K562 (cell line): ENCODE data around the gene HSPB6. TPM values are rescaled to one million over a fixed set of nuclear protein-coding genes. Genes with fewer than 3 reads are reported as not detected.

ENCODE experiments used
- ATAC-seq: fragments of 200-7000 bp; cut with Tn5 transposase; 3 replicates; pipeline ENCODE4 v1.9.1; 2020; ENCODE audit warnings: moderate library complexity
- BruUV-seq: library from RNA; stranded (reverse); fragments of 400-500 nt; replicated peaks from 2 replicates; lab custom pipeline; 2021; lab: Mats Ljungman, UMichigan
- CTCF ChIA-PET: fragments of 300-600 bp; formaldehyde crosslinking; extraction: SDS; loops from one replicate; lab custom pipeline; 2021; ENCODE audit warnings: low intra/inter-chr PET ratio; lab: Yijun Ruan, JAX
- POLR2A ChIA-PET: fragments of 300-600, 350-650 bp; sonication (Branson Sonifier 250); formaldehyde crosslinking; extraction: SDS; loops from one replicate; lab custom pipeline; 2021; ENCODE audit warnings: antibody characterized with exemption, inconsistent platforms; lab: Yijun Ruan, JAX
- DNase-seq, 4 experiments: peaks; one replicate each; pipeline versions ENCODE4 v3.0.0 to v3.0.0-alpha.2; 2011 to 2018; ENCODE audit warnings: low spot score in 3 of 4, mixed read lengths in 3 of 4; ENCODE audit errors: extremely low read depth in 1 of 4
- FAIRE-seq: peaks from 2 replicates; lab custom pipeline; 2011; peaks lifted over from hg19 to GRCh38; lab: Jason Lieb, UNC
- H2AFZ ChIP-seq: 2 replicates; pipeline ENCODE4 v1.6.0; 2011; ENCODE audit warnings: low read depth, low read length, control low read depth, inconsistent platforms
- H3K27ac ChIP-seq: fragments of 200-600 bp; 3 replicates; pipeline ENCODE4 v1.8.0; 2011; ENCODE audit warnings: low read depth, mild to moderate bottlenecking, control low read depth, inconsistent platforms, low read length, moderate library complexity, mixed read lengths; ENCODE audit errors: extremely low read depth
- H3K27me3 ChIP-seq, 2 experiments: fragments of 300-600 bp in 1 of 2; 2 replicates in 1 of 2; 3 replicates in 1 of 2; pipeline versions ENCODE4 v1.6.0 to v1.8.0; 2011; ENCODE audit warnings: inconsistent platforms in 2 of 2, low read length in 2 of 2, mild to moderate bottlenecking in 1 of 2, mixed read lengths in 1 of 2, moderate library complexity in 1 of 2; ENCODE audit not compliant: control insufficient read depth in 2 of 2, insufficient read depth in 2 of 2
- H3K36me3 ChIP-seq: fragments of 300-600 bp; 3 replicates; pipeline ENCODE4 v1.8.0; 2011; ENCODE audit warnings: mild to moderate bottlenecking, low read length, inconsistent platforms; ENCODE audit not compliant: control insufficient read depth, insufficient read depth
- H3K4me1 ChIP-seq, 2 experiments: fragments of 200-600 bp in 1 of 2; replicated peaks in 1 of 2; 2 replicates in 1 of 2; 3 replicates in 1 of 2; pipeline versions ENCODE4 v1.5.1 to v1.8.0; 2011; ENCODE audit warnings: inconsistent platforms in 2 of 2, low read length in 2 of 2, mild to moderate bottlenecking in 1 of 2, mixed read lengths in 1 of 2, moderate library complexity in 1 of 2; ENCODE audit not compliant: control insufficient read depth in 2 of 2, insufficient read depth in 2 of 2
- H3K4me2 ChIP-seq: 2 replicates; pipeline ENCODE4 v1.6.1; 2011; ENCODE audit warnings: low read length, control low read depth, inconsistent platforms, mixed read lengths; ENCODE audit not compliant: insufficient read depth
- H3K4me3 ChIP-seq: fragments of 200-600 bp; sonication (generic), shearing (Covaris generic); 2 replicates; pipeline ENCODE4 v1.5.1; 2016; ENCODE audit warnings: control low read depth, inconsistent platforms
- H3K79me2 ChIP-seq: fragments of 200-600 bp; 3 replicates; pipeline ENCODE4 v1.8.0; 2011; ENCODE audit warnings: low read length, inconsistent platforms; ENCODE audit not compliant: control insufficient read depth, insufficient read depth
- H3K9ac ChIP-seq, 2 experiments: 2 replicates each; pipeline versions ENCODE4 v1.6.0 to v1.6.1; 2011; ENCODE audit warnings: low read depth in 2 of 2, low read length in 2 of 2, control low read depth in 1 of 2, inconsistent platforms in 1 of 2, mild to moderate bottlenecking in 1 of 2, mixed read lengths in 1 of 2; ENCODE audit not compliant: insufficient read depth in 1 of 2
- H3K9me1 ChIP-seq: one replicate; pipeline ENCODE4 v1.6.0; 2011; ENCODE audit warnings: inconsistent platforms, mild to moderate bottlenecking, low read length, moderate library complexity; ENCODE audit not compliant: control insufficient read depth, insufficient read depth
- H3K9me3 ChIP-seq: replicated peaks from 2 replicates; pipeline ENCODE4 v1.5.1; 2011; ENCODE audit warnings: low read depth, low read length, inconsistent platforms; ENCODE audit not compliant: control insufficient read depth, insufficient read depth
- H4K20me1 ChIP-seq: replicated peaks from 2 replicates; pipeline ENCODE4 v1.6.1; 2011; ENCODE audit warnings: low read length, inconsistent platforms, mixed read lengths; ENCODE audit not compliant: control insufficient read depth, insufficient read depth
- POLR2G ChIP-seq: fragments of 200-400 bp; formaldehyde crosslinking; IDR thresholded peaks from 2 replicates; pipeline ENCODE4 v1.6.1; 2017; ENCODE audit warnings: low read depth, mild to moderate bottlenecking, antibody characterized with exemption, low read length, moderate library complexity
- SMAD2 ChIP-seq: fragments of 150-350 bp; IDR thresholded peaks from 2 replicates; pipeline ENCODE4 v1.6.1; 2014; ENCODE audit warnings: low read depth, mild to moderate bottlenecking, low read length
- whole genome bisulfite sequencing: fragments of 100-300 bp; shearing (Covaris generic); methylation state at CpG from one replicate; pipeline ENCODE4 v1.1.6; 2016; ENCODE audit warnings: low coverage, mixed read lengths; ENCODE audit not compliant: insufficient coverage; ENCODE audit errors: missing lambda C conversion rate; 5-methylcytosine and 5-hydroxymethylcytosine counted together
- in situ Hi-C: fragments of 300-500 bp; cut with MboI; formaldehyde crosslinking; loops from 4 replicates; pipeline ENCODE4 v1.15.0; 2018; ENCODE audit warnings: inconsistent platforms, mixed read lengths
- intact Hi-C: fragments of 100-400 bp; cut with micrococcal nuclease; formaldehyde crosslinking; loops from 2 replicates; pipeline ENCODE4 v1.14.2; 2022
- polyA plus RNA-seq, 8 experiments: library from polyadenylated mRNA; depleted of rRNA in 4 of 8; stranded (reverse) in 5 of 8; unstranded in 3 of 8; fragments of >200 nt; fragmentation: Nextera tagmentation in 2 of 8; fragmentation: Illumina TruSeq in 1 of 8; extraction: Ambion mirVana in 2 of 8; extraction: Trizol in 1 of 8; gene quantifications; 2 replicates each; pipeline versions ENCODE4 v1.2.1 to v1.2.3, GENCODE V29; 2011 to 2014; ENCODE audit warnings: inconsistent platforms in 1 of 8, missing spikeins in 1 of 8
- total RNA-seq, 7 experiments: library from RNA; depleted of rRNA in 6 of 7; stranded (reverse); fragments of >200 nt in 6 of 7; fragmentation: Illumina TruSeq in 2 of 7; extraction: Trizol in 2 of 7; gene quantifications; 2 replicates each; pipeline versions ENCODE4 v1.2.1 to v1.2.3, GENCODE V29; 2011 to 2021; ENCODE audit warnings: low replicate concordance in 1 of 7

HSPB6 gene
- total and polyA plus RNA-seq, 9 of the 15 experiments (the other 6 are each of a cell fraction or from before 2014, with no cell fraction given) = 0.55 TPM; not detected in 8

DNA sequence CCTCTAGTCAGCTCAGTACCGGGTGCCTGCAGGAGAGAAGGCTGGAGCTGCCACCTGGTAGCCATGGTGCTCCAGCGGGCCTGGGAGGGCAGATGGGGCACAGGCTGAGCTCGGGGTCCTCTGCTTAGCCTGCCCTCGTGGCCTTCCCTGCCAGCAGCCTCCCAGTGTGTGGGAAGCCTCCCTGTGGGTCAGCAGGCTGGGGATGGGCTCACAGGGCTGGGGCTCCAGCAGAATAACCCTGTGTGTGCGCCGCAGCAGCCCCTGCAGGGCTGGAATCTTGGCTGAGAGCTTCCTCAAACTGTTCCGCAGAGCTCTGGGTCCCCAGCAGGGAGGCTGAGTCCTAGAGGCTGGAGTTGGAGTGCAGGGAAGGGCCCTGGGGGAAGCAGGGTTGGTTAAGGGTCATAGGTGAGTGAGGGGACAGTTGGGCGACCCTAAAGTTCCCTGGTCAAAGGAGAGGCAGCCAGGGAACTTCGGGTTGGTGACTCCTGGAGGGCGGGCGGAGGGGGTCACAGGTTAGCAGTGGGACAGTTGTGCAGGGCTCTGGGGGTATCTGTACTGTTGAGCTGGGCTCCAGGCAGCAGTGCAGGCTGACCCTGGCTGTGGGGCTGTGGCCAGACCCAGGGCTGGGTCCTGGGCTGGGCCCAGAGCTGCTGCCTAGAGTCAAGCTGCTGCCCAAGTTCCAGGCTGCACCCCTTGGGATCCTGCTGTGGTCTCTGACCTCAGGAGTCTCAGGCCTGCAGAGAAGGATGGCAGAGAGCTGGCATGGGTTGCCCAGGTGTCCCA lies 32.6 kb upstream of the HSPB6 start:
- no TSS peak for BruUV-seq
- H3K9ac ChIP-seq = peak overlapping the region in 1 of 2 experiments; percentile 48; a peak in 1 of 4 replicates
- 27% methylated on average over 11 of the region's 11 CpGs for WGBS
- no peak for FAIRE-seq
- POLR2A ChIA-PET = interaction anchor here (0.6 to 1.3 kb wide), 3 partner anchors 12 to 225 kb away, joined by 3 read pairs; no protein-coding TSS in a partner anchor
- H3K36me3 ChIP-seq = no peaks in the 10 kb centered on the region
- in situ Hi-C loops = no loop called here
- H3K4me1 ChIP-seq = peaks cover 0 to 56% of the 10 kb centered on the region in 2 experiments; a peak in 3 of 5 replicates
- no peak overlapping the region for H3K4me2 ChIP-seq
- no peaks in the 10 kb centered on the region for H3K27me3 ChIP-seq
- intact Hi-C loops = no loop called here
- peak; percentile 14; the same call in 2 of the 3 replicates for ATAC-seq
- H3K79me2 ChIP-seq = no peaks in the 10 kb centered on the region
- no peak for TF ChIP-seq SMAD2
- TF ChIP-seq POLR2G = peak; percentile 40; the same call in 1 of the 2 replicates
- TF ChIP-seq, all 486 proteins: peak for 1
- CTCF ChIA-PET = no interaction called here
- Histone ChIP-seq H2AFZ (no peak overlapping the region), H4K20me1 (no peaks in the 10 kb centered on the region), H3K27ac (no peak overlapping the region), H3K9me1 (no peaks in the 10 kb centered on the region), H3K9me3 (no peaks in the 10 kb centered on the region), H3K4me3 (no peak overlapping the region)
- no peak for DNase-seq
